Fibroblast of lung (primary cell): ENCODE measurements around the gene DUT. TPM values are rescaled to one million over a fixed set of nuclear protein-coding genes. Genes with fewer than 3 reads are reported as not detected.

ENCODE experiments used
- DNase-seq, 2 donors: peaks; one replicate each; pipeline versions ENCODE4 v3.0.0 to v3.0.0-alpha.2; 2010; ENCODE audit warnings: low read depth in 2 of 2
- H2AFZ ChIP-seq: 2 replicates; pipeline ENCODE4 v1.5.1; 2012; ENCODE audit warnings: low read length, control low read depth, inconsistent platforms
- H3K27ac ChIP-seq: 2 replicates; pipeline ENCODE4 v1.5.1; 2011; ENCODE audit warnings: low read length, control low read depth; ENCODE audit not compliant: insufficient read depth
- H3K27me3 ChIP-seq: 2 replicates; pipeline ENCODE4 v1.5.1; 2011; ENCODE audit warnings: mild to moderate bottlenecking, low read length; ENCODE audit not compliant: control insufficient read depth, insufficient read depth
- H3K36me3 ChIP-seq: 2 replicates; pipeline ENCODE4 v1.5.1; 2011; ENCODE audit warnings: low read length; ENCODE audit not compliant: control insufficient read depth, insufficient read depth
- H3K4me1 ChIP-seq: 2 replicates; pipeline ENCODE4 v1.5.1; 2011; ENCODE audit warnings: low read length; ENCODE audit not compliant: control insufficient read depth, insufficient read depth; ENCODE audit errors: extremely low read depth
- H3K4me2 ChIP-seq: 2 replicates; pipeline ENCODE4 v1.5.1; 2011; ENCODE audit warnings: low read length, control low read depth; ENCODE audit not compliant: insufficient read depth; ENCODE audit errors: extremely low read depth
- H3K4me3 ChIP-seq, 4 experiments: fragments of 200-600 bp in 1 of 4; sonication (generic) in 1 of 4; replicated peaks in 1 of 4; 2 replicates each; pipeline ENCODE4 v1.5.1; 2011 to 2016; ENCODE audit warnings: low read length in 4 of 4, low read depth in 3 of 4, mild to moderate bottlenecking in 3 of 4, control low read depth in 2 of 4, inconsistent platforms in 1 of 4, mixed read lengths in 1 of 4; ENCODE audit not compliant: insufficient read depth in 1 of 4; ENCODE audit errors: control extremely low read depth in 1 of 4
- H3K79me2 ChIP-seq: 2 replicates; pipeline ENCODE4 v1.5.1; 2012; ENCODE audit warnings: mild to moderate bottlenecking, low read length, inconsistent platforms; ENCODE audit not compliant: control insufficient read depth, insufficient read depth
- H3K9ac ChIP-seq: 2 replicates; pipeline ENCODE4 v1.5.1; 2011; ENCODE audit warnings: mild to moderate bottlenecking, low read length, control low read depth; ENCODE audit not compliant: insufficient read depth
- H3K9me3 ChIP-seq: 2 replicates; pipeline ENCODE4 v1.5.1; 2012; ENCODE audit warnings: low read depth, low read length; ENCODE audit not compliant: control insufficient read depth, insufficient read depth
- H4K20me1 ChIP-seq: 2 replicates; pipeline ENCODE4 v1.5.1; 2011; ENCODE audit warnings: low read length; ENCODE audit not compliant: control insufficient read depth, insufficient read depth; ENCODE audit errors: extremely low read depth
- CTCF ChIP-seq, 2 donors: IDR thresholded peaks in 1 of 2; conservative IDR thresholded peaks in 1 of 2; 1 replicate in 1 of 2; 2 replicates in 1 of 2; pipeline ENCODE4 v1.5.1; 2011 to 2012; ENCODE audit warnings: low read length in 2 of 2, control low read depth in 1 of 2, inconsistent platforms in 1 of 2, low read depth in 1 of 2, mild to moderate bottlenecking in 1 of 2
- EZH2 ChIP-seq: IDR thresholded peaks from 2 replicates; pipeline ENCODE4 v1.5.1; 2012; ENCODE audit warnings: low read length, control low read depth, mild to moderate bottlenecking; ENCODE audit errors: missing control alignments
- polyA plus RNA-seq, 2 donors: library from polyadenylated mRNA; depleted of rRNA in 1 of 2; stranded (reverse) in 1 of 2; unstranded in 1 of 2; fragments of >200 nt; gene quantifications; 2 replicates each; pipeline ENCODE4 v1.2.1, GENCODE V29; 2011 to 2012; ENCODE audit warnings: missing spikeins in 1 of 2
- total RNA-seq: library from RNA; depleted of rRNA; stranded (reverse); fragments of >200 nt; gene quantifications from 2 replicates; pipeline ENCODE4 v1.2.1, GENCODE V29; 2014

DUT gene
- total and polyA plus RNA-seq, 2 donors (not counting 1 experiment from before 2014, with no cell fraction given): 47.6 to 52.9 TPM

- TF ChIP-seq EZH2 (no peak), CTCF (conservative IDR thresholded peaks at IDR 0.05 in 1 of 2, IDR thresholded peaks at IDR 0.05 in 1 of 2; ENCODE audit: low read depth in 1 of 2, low read length in 2 of 2) (no peak)
- H3K4me3 ChIP-seq: no peak overlapping the region
- H4K20me1 ChIP-seq: no peaks in the 10 kb centered on the region
- H3K27me3 ChIP-seq: no peaks in the 10 kb centered on the region
- no peaks in the 10 kb centered on the region for H3K36me3 ChIP-seq
- H3K79me2 ChIP-seq: no peaks in the 10 kb centered on the region
- H3K4me2 ChIP-seq: no peak overlapping the region
- no peak overlapping the region for H2AFZ ChIP-seq
- no peaks in the 10 kb centered on the region for H3K9me3 ChIP-seq
- no peaks in the 10 kb centered on the region for H3K4me1 ChIP-seq
- DNase-seq: no peak
- H3K27ac ChIP-seq: no peak overlapping the region
- no peak overlapping the region for H3K9ac ChIP-seq
Measured at GRCh38 chr15:48307586-48307985, 23.6 kb upstream of the DUT start.

- Histone ChIP-seq H3K4me2 (no peak overlapping the region), H4K20me1 (no peaks in the 10 kb centered on the region), H3K4me3 (no peak overlapping the region), H3K27ac (no peak overlapping the region), H3K9me3 (no peaks in the 10 kb centered on the region), H2AFZ (no peak overlapping the region), H3K27me3 (no peaks in the 10 kb centered on the region), H3K36me3 (no peaks in the 10 kb centered on the region), H3K4me1 (no peaks in the 10 kb centered on the region), H3K79me2 (no peaks in the 10 kb centered on the region), H3K9ac (no peak overlapping the region)
- DNase-seq: no peak
- TF ChIP-seq CTCF (conservative IDR thresholded peaks at IDR 0.05 in 1 of 2, IDR thresholded peaks at IDR 0.05 in 1 of 2; ENCODE audit: low read depth in 1 of 2, low read length in 2 of 2): no peak
- no peak for TF ChIP-seq EZH2
Measured at GRCh38 chr15:48309740-48310139, 21.5 kb upstream of the DUT start.

- Histone ChIP-seq H3K9me3 (no peaks in the 10 kb centered on the region), H2AFZ (no peak overlapping the region), H4K20me1 (no peaks in the 10 kb centered on the region), H3K4me2 (no peak overlapping the region), H3K4me3 (no peak overlapping the region), H3K9ac (no peak overlapping the region), H3K4me1 (no peaks in the 10 kb centered on the region), H3K27me3 (no peaks in the 10 kb centered on the region), H3K27ac (no peak overlapping the region), H3K36me3 (no peaks in the 10 kb centered on the region), H3K79me2 (no peaks in the 10 kb centered on the region)
- DNase-seq: no peak
- TF ChIP-seq EZH2 (no peak), CTCF (conservative IDR thresholded peaks at IDR 0.05 in 1 of 2, IDR thresholded peaks at IDR 0.05 in 1 of 2; ENCODE audit: low read depth in 1 of 2, low read length in 2 of 2) (no peak)
Measured at GRCh38 chr15:48313216-48313615, 18.0 kb upstream of the DUT start.
